OCI-LY1 (cell line): Measurements from ENCODE around the gene MAPK10.

Experiments used
- EZH2 ChIP-seq: fragments of 200-600 bp; sonication (generic), shearing (Covaris generic); IDR thresholded peaks from 2 replicates; pipeline ENCODE4 v1.8.0; 2017; ENCODE audit warnings: borderline replicate concordance, mixed run types, mild to moderate bottlenecking, antibody characterized with exemption, low read length, moderate library complexity, mixed read lengths
- TF ChIP-seq, protein P1 (sequence below): fragments of 200-600 bp; sonication (generic), shearing (Covaris generic); IDR thresholded peaks from 2 replicates; pipeline ENCODE4 v1.5.1; 2017; ENCODE audit warnings: mild to moderate bottlenecking, antibody characterized with exemption, low read length, moderate library complexity, mixed read lengths

- no peak for TF ChIP-seq EZH2
- TF ChIP-seq, protein P1, sequence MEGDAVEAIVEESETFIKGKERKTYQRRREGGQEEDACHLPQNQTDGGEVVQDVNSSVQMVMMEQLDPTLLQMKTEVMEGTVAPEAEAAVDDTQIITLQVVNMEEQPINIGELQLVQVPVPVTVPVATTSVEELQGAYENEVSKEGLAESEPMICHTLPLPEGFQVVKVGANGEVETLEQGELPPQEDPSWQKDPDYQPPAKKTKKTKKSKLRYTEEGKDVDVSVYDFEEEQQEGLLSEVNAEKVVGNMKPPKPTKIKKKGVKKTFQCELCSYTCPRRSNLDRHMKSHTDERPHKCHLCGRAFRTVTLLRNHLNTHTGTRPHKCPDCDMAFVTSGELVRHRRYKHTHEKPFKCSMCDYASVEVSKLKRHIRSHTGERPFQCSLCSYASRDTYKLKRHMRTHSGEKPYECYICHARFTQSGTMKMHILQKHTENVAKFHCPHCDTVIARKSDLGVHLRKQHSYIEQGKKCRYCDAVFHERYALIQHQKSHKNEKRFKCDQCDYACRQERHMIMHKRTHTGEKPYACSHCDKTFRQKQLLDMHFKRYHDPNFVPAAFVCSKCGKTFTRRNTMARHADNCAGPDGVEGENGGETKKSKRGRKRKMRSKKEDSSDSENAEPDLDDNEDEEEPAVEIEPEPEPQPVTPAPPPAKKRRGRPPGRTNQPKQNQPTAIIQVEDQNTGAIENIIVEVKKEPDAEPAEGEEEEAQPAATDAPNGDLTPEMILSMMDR: no peak
Measured at GRCh38 chr4:86160426-86160825, 199.4 kb downstream of the MAPK10 start.
